HG03378 (cell line): ENCODE measurements around the gene KRTAP12-3.

Experiments
- ATAC-seq: cut with Tn5 transposase; IDR thresholded peaks from one replicate; pipeline ENCODE4 v1.9.1; 2021; ENCODE audit warnings: mild to moderate bottlenecking, moderate library complexity; ENCODE audit not compliant: unreplicated experiment

KRTAP12-3 gene

DNA sequence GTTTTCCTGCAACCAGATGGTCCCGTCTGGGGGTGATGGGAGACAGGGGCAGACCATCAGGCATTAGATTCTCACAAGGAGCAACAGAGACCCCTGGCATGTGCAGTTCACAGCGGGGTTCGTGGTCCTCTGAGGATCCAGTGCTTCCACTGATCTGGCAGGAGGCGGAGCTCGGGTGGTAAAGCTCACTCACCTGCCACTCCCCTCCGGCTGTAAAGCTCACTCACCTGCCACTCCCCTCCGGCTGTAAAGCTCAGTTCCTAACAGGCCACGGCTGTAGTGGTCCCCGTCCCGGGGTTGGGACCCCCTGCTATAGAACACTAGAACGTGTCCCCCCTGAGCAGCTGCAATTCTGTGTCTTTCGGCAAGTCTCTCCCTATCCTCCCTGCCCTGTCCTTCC lies 43.8 kb downstream of the KRTAP12-3 start:
- no peak for ATAC-seq

DNA sequence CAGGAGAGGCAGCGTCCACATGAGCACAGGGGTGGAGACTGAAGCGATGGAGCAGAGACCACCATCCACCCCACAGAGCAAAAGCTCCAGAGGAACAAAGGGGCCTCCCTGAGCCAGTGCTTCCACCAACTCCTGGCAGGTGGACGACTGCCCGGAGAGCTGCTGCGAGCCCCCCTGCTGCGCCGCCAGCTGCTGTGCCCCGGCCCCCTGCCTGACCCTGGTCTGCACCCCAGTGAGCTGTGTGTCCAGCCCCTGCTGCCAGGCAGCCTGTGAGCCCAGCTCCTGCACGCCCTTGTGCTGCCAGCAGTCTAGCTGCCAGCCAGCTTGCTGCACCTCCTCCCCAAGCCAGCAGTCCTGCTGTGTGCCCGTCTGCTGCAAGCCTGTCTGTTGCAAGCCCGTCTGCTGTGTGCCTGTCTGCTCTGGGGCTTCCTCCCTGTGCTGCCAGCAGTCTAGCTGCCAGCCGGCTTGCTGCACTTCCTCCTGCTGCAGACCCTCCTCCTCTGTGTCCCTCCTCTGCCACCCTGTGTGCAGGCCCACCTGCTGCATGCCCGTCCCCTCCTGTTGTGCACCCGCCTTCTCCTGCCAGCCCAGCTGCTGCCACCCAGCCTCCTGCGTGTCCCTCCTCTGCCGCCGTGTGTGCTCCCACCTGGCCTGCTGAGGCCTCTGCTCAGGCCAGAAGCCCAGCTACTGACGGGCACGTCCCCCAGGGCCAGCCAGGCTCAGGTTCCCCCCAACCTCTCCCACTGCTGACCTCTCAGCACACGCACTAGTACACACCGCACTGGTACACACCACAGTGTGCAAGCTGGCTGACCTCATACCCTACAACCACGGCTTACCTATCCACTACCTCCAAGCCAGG lies 44.6 kb downstream of the KRTAP12-3 start:
- ATAC-seq, result no peak

DNA sequence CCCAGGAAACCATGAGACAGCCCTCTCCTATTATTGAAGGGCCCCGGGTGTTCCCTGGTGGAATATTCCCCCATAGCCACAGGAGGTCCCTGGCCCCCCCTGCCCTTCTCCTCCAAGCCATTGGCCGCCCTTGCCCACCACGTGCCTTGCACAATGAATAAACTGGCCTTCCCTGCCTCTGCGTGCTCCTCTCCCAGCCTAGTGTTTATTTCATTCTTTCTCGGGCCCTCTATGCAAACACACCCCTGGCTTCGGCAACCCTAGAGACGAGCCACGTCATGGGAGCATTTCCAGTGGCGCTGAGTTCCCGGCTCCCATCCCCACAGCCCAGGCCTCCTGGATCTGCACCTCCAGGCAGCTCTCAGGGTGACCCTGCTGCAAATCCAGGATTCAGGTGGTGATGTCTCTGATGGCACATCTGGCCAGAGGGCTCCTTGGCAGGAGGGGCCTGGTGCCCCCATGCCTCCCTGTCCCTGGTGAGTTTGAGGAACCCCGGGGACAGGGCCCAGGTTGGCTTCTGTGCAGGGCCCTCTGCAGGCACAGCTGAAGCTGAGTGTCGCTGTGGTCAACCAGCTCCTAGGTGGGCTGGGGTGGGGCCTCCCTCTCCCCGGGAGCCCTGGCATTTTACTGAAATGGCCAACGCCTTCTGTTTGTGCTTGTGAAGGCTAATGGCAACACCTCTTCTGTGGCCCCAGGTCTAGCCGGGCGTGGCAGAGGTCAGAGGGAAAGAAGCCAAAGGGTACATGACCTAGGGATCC lies 45.4 kb downstream of the KRTAP12-3 start:
- no peak for ATAC-seq

DNA sequence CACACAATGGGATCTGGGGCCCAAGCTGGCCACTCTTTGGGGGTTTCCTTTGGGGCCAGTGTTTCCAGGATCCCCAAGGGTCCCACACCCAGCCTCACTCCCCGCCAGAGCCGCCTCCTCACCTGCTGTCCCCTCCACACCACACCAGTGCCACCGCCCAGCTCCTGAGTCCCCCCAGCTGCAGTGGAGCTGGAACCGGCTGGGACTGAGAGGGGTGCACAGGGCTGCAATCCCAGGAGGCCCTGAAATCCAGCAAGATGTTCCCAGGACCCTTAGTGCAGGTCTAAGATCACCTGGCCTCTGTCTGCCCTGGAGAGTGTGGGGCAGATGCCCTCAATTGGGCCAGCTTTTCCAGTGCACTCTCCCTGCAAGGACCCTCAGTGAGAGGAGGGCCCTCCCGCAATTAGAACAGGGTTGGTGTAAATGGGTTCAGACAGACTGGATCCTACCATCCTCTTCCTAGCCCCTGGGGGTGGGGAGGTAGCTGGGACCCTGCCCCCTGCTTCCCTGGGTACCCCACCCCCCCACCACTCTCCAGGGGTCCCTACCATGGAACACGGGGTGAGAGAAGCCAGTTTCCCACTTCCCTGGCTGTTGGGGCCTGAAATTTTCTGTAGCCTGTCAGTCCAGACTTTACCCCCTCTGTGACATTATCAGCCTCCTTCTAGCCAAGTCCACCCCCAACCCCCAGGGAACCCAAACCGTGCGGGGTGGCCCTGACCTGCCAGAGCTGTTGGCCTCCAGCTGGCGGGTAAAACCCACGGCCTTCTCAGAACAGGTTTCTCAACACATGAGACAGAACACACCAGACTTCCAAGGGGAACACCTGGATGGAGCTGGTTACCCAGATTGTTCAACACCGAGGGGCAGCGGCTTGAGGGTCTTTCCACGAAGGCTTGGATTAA lies 46.3 kb downstream of the KRTAP12-3 start:
- no peak for ATAC-seq

DNA sequence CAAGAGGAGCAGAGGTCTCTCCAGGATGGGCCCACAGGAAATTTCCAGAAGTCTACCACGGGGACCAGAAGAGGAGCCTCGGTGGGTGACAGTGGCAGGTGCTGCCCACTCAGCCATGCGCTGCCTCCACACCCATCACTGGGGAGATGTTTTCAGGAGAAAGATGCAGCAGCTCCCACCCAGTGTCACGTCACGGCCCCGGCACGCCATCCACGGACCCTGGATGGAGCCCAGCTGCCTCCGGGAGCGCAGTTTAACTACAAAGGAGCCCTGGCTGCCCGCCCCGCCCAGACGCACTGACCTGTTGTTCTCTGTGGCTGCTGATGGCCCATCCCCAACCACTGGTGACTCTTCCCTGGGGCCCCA lies 46.9 kb downstream of the KRTAP12-3 start:
- no peak for ATAC-seq

DNA sequence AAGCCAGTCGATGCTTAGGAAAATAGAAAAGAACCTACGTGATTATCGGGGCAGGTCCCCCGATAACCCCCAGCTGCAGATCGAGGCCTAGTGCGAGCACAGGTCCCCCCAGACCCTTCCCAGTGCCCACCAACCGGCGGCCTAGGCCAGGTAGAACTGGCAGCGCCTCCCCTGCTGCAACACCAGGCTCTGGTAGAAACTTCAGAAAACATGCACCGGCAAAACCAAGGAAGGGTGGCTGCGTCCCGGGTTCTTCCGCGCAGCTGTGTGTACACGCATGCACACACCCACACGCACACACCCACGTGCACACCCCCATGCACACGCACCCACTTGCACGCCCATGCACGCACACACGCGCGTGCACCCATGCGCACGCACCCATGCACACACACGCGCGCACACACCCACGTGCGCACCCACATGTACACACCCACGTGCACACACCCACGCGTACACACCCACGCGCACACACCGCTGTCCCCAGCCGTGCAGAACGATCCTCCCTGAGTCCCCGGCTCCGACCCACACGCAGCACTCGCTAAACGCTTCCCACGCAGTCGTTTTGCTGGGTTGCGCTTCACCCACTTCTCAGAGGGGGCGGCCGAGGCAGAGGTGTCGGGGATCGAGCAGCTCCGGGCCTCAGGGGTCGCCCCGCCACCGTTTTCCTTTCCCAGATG lies 48.4 kb downstream of the KRTAP12-3 start:
- ATAC-seq, result no peak

DNA sequence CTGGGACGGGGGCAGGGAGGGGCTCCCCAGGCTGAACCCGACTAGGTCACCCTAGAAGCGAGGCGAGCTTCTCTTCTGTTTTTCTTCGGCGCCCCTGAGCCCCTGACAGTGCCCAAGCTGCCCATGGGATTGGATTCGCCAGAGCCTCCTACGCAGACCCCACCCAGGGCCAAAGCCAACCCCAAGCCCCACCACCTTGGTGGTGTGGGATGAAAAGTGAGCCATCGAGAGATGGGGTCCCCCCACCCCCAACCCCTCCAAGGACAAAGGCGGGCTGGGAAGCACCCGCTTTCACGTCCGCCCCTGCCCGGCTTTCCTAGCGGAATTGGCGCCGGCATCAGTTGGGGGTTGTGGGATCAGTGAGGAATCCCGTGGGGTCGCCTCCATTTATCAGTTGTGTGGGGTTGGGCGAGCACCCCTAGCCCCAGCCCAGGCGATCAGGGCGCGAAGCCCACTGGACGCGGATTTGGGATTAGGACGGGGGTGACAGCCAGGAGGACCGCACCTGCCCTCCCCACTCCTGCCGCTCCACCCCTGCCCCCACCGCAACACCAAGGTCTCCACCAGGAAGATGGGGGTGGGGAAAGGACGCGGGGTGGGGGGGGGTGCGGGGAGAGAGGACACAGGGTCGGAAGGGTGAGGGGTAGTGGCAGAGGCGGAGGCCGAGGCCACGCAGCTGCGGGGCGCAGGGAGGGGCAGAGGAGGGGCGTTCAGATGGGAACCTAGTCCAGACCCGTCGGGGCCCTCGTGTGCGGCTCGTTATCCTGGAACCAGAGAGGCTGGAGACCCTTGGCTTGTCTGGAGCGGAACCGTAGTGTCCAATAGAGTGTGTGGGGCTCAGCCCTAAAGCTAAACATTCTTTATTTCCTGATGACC lies 49.2 kb downstream of the KRTAP12-3 start:
- ATAC-seq, result no peak
